Esophagus mucosa (tissue), 1 donor: Measurements from ENCODE around the gene PNLDC1. TPM values are rescaled to one million over a fixed set of nuclear protein-coding genes. Genes with fewer than 3 reads are reported as not detected.

ENCODE experiments used
- ATAC-seq: fragments of 200-7000 bp; cut with Tn5 transposase; one replicate; pipeline ENCODE4 v1.9.1; 2020
- total RNA-seq: library from RNA; stranded (reverse); gene quantifications from one replicate; pipeline ENCODE4 v1.2.4, GENCODE V29; 2023
- donor health status: DM: yes; HTN: yes; CAD: no.

Gene PNLDC1, protein sequence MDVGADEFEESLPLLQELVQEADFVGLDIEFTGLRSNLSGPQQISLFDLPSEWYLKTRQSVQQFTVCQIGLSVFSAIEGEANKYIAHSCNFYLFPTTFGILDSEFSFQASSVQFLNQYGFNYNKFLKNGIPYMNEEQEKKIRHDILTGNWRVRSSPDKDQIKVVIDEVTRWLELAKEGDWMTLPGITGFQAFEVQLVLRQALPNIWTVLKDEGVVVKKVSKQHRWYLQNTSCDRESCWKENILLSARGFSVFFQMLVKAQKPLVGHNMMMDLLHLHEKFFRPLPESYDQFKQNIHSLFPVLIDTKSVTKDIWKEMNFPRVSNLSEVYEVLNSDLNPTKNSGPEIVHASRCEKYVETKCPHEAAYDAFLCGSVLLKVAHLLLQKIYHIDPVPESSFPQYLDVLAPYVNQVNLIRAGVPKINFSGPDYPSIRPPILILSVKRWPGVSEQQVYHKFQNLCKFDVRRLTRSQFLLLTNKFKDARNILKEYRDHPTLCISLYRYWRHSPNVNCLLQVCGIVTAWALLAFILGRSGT
- not detected for total RNA-seq

DNA sequence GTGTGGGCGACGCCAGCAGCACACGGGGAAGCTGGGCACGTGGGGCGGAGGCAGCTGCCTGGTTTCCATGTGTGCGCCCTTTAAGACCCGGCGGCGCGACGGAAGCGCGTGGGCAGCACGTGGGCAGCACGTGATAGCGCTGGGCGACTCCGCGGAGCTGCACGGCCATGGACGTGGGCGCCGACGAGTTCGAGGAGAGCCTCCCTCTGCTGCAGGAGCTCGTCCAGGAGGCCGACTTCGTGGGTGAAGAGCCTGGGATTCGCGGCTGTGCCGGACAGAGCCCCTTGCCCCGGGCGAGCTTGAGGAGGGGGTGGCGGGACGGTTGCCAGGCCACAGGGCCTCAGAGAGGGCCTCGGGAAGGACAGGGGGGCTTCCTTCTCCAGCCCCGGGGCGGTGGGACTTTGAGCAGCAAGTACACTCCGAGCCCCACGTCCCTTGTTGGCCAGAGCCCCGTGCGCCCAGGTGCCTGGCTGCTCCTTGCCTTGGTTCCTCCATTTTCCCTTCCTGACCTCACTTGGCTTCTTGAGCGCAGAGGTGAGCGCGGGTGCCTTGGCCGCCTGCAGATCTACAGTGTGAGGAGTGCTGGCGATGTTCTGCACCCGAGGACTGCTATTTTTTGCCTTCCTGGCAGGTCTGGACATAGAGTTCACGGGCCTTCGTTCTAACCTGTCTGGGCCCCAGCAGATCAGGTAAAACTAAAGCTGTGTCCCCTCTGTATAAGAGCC is at the start of gene PNLDC1:
Gene PNLDC1, plus strand, starts transcription at position 136 of the 725 bp plus-strand sequence. Its CDS starts 32 bp downstream, at position 168.
- peak; percentile 10 for ATAC-seq

- ATAC-seq, result no peak
Measured at GRCh38 chr6:159751448-159751847, 48.6 kb upstream of the PNLDC1 start.

GRCh38 chr6:159753081-159753872 is 46.8 kb upstream of the PNLDC1 start:
- no peak for ATAC-seq

DNA sequence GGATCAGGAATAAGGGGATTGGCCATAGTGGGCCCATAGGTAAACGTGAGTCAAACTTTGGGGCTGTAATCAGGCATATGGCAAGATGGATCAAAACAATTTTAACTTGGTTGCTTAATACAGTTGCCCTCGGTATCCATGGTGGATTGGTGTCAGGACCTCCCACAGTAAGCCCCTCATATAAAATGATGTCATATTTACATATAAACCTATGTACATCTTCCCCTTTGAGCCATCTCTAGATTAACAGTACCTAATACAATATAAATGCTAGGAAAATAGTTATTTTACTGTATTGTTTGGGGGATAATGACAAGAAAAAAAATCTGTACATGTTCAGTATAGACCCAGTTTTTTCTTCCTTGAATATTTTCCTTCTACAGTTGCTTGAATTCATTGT is 45.7 kb upstream of the PNLDC1 start:
- no peak for ATAC-seq

- no peak for ATAC-seq
Measured at GRCh38 chr6:159754959-159755914, 44.8 kb upstream of the PNLDC1 start.

DNA sequence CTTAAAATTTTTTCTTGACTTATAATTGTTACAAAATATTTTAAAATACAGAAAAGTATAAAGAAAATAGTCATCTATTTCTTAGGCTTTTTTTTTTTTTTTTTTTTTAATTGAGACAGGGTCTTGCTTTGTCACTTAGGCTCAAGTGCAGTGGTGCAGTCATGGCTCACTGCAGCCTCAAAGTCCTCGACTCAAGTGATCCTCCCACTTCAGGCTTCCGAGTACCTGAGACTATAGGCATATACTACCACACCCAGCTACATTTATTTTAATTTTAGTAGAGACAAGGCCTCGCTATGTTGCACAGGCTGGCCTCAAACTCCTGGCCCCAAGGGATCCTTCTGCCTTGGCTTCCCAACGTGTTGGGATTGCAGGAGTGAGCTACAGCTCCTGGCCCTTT is 43.6 kb upstream of the PNLDC1 start:
- ATAC-seq, result no peak

DNA sequence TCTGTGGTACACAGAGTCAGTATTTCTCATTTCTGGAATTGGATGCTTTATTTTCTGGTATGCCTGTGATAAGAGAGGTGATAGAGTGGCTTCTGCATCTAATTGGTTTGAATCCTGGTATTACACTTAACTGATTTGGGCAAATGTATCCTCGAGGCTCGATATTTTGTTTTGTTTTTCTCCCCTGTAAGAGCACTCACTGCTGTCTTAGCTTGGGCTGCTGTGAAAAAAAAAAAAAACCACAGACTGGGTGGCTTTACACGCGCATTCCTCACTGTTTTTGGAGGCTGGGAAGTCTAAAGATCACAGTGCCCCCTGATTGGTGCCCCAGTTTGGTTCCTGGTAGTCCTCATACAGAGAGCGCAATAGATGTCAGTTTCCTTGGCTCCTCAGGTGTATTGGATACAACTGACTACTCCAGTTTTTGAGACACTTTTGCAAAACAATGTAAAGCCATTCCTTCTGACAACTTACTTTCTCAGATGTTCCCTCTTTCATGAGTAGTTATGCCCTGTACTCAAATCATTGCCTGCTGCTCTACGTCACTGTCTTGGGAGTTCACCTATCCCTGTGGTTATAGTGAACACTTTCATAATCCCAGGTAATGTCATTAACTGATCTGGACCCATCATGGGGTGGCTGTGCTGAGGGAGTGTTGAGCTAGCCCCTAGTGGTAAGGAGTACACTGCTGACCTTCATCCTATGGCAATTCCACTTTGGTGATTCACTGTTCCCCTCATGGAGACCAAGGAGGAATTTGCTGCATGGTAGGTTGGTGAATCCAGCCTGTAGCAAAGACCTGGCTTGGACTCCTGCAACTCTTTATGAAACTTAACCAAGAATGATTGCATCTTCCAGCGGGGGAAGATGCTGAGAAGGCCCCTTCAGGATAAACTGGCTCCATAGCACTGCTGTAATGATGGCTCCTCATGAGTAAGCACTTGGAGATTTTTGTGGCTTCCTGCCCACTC is 41.8 kb upstream of the PNLDC1 start:
- no peak for ATAC-seq

GRCh38 chr6:159759645-159760044 is 40.4 kb upstream of the PNLDC1 start:
- ATAC-seq, result no peak

GRCh38 chr6:159760602-159761057 is 39.4 kb upstream of the PNLDC1 start:
- ATAC-seq, result no peak

GRCh38 chr6:159761129-159761872 is 38.8 kb upstream of the PNLDC1 start:
- ATAC-seq, result no peak

DNA sequence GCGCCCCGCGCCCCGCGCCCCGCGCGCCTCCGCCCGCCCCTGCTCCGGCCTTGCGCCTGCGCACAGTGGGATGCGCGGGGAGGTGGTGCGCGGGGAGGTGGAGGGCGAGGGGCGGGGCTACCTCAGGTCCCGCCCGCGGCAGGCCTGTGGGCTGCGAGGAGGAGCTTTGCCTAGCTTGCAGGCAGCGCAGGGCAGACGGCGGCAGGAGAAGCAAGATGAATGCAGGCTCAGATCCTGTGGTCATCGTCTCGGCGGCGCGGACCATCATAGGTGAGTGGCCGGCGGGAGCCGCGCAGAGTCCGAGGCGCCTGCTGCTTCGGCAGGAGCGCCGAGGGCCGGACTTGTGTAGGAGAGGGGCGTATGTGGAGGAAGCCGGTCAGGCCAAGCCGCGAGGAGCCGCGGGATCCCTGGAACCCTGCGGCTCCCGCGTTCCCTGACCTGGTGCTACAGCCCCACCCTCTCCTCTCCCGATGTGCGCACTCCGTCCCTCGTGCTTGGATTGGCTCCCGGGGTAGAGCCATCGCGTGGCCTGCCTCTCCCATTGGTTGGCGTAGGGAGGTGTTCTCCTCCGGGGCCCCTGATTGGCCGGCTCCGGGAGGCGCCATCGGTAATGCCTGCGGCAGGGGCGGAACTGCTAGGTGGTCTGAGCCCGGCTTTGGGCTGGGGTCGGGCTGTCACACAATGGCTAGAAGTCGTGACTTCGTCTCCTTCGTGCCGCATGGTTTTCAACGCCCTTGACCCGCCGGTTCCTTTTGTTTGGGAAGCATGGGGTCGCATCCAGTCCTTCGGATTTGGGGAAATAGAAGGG is 38.0 kb upstream of the PNLDC1 start, which contains the start of gene ACAT2:
Gene ACAT2, plus strand, starts transcription at position 173 of the 808 bp plus-strand sequence. Its CDS starts 43 bp downstream, at position 216.
- peak; percentile 99 for ATAC-seq

- peak; percentile 7 for ATAC-seq
Measured at GRCh38 chr6:159762681-159763293, 37.3 kb upstream of the PNLDC1 start.

GRCh38 chr6:159766906-159767305 is 33.2 kb upstream of the PNLDC1 start:
- ATAC-seq, result no peak

DNA sequence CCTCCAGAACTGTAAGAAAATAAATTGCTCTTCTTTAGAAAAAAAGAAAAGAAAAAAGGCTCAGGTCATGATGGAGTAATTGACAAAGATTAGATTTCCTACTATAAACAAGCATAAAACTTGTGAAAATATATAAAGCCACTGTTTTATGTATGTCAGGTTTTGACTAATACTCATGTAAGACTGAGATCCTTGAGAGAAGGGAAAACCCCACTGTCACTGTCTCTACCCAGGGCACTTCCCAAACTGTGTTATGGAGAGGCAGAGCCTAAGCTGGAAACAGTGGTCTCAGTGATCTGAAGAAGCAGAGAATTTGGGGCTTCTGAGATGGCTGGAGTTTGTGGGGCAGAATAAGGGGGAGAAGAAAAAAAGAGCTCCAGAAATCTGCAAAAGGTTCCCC is 30.6 kb upstream of the PNLDC1 start:
- no peak for ATAC-seq

DNA sequence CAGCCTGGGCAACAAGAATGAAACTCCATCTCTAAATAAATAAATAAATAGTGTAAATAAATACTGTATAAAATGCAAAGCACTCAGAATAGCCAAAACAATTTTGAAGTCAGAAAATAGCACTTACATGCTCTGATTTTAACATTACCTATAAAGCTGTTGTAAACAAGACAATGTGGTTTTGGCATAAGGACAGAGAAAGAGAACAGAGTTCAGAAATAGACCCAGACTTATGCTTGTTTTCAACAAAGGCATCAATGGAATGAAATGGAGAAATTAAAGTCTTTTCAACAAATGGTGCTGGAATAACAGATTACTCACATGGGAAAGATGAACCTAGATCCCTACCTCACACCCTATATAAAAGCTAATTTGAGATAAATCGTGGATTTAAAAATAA is 27.9 kb upstream of the PNLDC1 start:
- no peak for ATAC-seq

DNA sequence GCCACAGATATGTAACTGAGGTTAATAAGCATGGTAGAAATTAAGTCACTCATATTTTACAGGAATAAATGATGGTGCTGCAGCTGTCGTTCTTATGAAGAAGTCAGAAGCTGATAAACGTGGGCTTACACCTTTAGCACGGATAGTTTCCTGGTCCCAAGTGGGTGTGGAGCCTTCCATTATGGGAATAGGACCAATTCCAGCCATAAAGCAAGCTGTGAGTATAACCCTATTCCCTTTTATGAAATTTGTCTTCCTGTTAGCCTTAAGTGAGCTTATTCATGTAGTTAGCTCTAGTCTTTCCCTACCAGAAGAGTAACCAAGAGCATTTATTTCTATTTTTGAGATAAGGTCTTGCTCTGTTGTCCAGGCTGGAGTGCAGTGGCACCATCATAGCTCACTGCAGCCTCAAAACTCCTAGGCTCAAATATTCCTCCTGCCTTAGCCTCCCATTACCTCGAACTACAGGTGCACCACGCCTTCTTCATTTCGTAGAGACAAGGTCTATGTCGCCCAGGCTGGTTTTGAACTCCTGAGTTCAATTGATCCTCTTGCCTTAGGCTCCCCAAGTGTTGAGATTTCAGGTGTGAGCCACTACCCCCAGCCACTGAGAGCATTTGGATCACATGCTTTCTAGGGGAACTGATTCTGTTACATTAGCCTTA is 22.7 kb upstream of the PNLDC1 start:
- ATAC-seq, result no peak

GRCh38 chr6:159778131-159778530 is 21.9 kb upstream of the PNLDC1 start:
- ATAC-seq, result no peak
